GM12892 (cell line): ENCODE data around the gene ATP8A2.

ENCODE experiments used
- DNase-seq: peaks from one replicate; pipeline ENCODE4 v3.0.0; 2011; ENCODE audit not compliant: insufficient read length
- FAIRE-seq: peaks from 2 replicates; lab custom pipeline; 2011; peaks lifted over from hg19 to GRCh38; lab: Jason Lieb, UNC
- POLR2A ChIP-seq: IDR thresholded peaks from 2 replicates; pipeline ENCODE4 v1.6.1; 2011; ENCODE audit warnings: low read depth, low read length, control low read depth
- POLR2AphosphoS5 ChIP-seq: IDR thresholded peaks from 2 replicates; pipeline ENCODE4 v1.6.1; 2011; ENCODE audit warnings: low read depth, low read length, control low read depth
- TAF1 ChIP-seq: IDR thresholded peaks from 2 replicates; pipeline ENCODE4 v1.6.1; 2011; ENCODE audit warnings: low read depth, mild to moderate bottlenecking, control low read depth, low read length, borderline replicate concordance

The ATP8A2 gene

DNA sequence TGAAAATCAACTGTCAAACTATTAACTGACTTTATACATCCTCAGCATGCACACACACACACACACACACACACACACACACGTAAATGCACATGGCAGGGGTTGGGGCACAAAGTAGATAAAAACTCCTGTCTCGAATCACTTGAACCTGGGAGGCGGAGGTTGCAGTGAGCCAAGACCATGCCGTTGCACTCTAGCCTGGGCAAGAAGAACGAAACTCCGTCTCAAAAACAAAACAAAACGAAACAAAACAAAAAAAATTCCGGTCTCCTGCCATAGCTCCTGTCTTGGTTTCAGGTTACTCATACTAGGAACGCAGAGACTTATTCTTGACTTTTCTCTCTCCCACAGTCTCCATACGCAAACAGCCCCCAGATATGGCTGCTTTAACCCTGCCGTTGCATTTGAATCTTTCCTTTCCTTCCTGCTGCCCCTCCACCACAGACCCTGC, 531.1 kb downstream of the ATP8A2 start:
- no peak for TF ChIP-seq POLR2A
- TF ChIP-seq TAF1 = no peak
- no peak for TF ChIP-seq POLR2AphosphoS5
- DNase-seq = no peak
- peak; percentile 64 for FAIRE-seq

DNA sequence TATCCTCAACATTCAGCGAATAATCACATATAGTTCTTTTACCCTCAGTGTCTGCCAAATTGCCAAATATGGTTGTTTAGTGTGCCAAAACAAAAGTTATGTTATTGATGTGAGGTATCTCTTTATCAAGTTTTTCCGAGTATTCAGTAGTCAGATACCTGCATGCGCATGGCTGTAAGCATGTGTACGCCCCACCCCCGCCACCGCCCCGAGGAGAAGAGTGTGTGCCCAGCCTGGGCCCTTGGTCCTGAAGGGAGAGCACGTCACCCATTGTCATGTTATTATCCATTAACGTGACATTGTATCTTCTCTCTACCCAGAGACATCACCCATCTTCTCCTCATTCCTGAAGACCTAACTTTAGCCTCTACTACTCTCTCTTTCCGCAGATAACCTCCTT, 533.1 kb downstream of the ATP8A2 start:
- DNase-seq = no peak
- TF ChIP-seq POLR2AphosphoS5 (no peak), TAF1 (no peak), POLR2A (no peak)
- FAIRE-seq = no peak

DNA sequence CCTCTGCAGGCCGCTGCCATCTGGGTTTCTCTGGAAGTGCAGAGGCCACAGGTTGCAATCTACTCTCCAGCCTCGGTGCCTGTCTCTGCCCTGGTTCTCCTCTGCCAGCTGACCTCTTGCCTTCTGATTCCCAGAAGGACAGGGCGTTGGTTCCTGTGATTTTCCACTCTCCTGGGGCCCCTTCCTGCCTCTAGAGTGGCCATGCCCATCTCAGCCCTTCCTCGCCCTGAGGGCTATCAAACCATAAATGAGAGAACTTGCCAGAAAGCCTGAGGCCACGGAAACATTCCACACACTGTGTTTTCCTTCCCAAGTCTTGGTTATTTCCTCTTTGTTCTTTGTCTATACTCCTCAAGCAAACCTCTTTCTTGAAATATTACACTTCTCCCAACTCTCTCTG, 533.8 kb downstream of the ATP8A2 start:
- TF ChIP-seq POLR2A (no peak), POLR2AphosphoS5 (no peak), TAF1 (no peak)
- DNase-seq (no peak), FAIRE-seq (no peak)

GRCh38 chr13:25906191-25906661, 534.5 kb downstream of the ATP8A2 start:
- DNase-seq = no peak
- TF ChIP-seq POLR2AphosphoS5 (no peak), POLR2A (no peak), TAF1 (no peak)
- FAIRE-seq = no peak

DNA sequence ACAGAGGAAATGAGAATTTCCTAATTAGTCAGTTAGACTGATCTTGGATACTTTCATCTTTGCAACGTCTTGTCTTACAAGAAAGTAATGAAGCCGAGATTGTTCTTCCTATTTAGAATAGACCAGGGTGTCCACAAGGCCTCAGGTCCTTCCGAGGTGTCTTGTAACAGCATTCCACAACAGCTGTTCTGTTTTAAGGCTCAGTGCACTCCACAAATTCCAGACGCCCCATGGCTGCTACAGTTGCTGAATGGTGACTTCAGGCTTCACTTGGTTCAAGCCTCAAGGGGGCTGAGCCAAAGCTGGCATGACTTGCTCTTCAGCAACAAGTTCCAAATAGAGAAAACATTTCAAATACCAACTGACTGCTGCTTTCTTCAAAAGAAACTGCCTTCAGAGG, 536.6 kb downstream of the ATP8A2 start:
- FAIRE-seq = no peak
- no peak for DNase-seq
- no peak for TF ChIP-seq POLR2A
- no peak for TF ChIP-seq TAF1
- no peak for TF ChIP-seq POLR2AphosphoS5

DNA sequence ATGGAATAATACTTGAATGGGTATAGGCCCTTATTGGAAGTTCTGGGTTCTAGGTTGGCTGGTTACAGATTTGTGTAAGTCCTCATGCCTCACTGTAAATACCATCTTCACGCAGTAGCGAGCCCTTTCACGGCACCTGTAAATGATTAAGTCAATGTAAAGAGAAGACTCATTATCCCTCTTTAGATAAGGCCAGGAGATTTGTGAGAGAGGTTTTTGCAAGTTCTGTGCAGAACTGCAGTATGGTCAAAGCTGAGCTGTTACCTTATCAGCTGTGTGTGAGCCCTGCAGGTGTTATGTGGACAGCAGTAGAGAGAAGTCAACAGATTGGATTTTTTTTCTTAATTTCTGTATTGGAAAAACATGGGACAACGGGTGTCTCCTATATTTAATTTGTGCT, 538.5 kb downstream of the ATP8A2 start:
- FAIRE-seq (no peak), DNase-seq (no peak)
- TF ChIP-seq TAF1 (no peak), POLR2AphosphoS5 (no peak), POLR2A (no peak)

DNA sequence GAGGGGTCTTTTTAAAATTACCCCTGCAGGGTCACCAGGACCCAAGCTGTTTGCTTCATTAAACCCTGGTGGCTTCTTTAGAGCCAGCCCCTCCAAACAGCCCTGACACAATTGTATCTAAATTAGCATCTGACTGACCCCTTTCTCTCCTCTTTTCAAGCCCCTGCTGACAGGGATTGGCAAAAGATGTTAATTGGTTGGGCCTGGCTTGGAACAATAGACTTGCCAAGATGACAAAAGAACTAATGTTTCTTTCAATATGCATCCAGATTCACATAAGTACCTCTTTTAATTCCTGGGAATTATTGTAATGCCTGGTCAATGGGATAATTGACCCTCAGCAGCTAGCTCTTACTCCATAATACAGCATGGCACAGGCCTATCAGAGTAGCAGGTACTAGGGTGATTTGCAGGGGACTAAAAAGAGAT, 539.2 kb downstream of the ATP8A2 start:
- FAIRE-seq = no peak
- no peak for DNase-seq
- TF ChIP-seq POLR2AphosphoS5 (no peak), TAF1 (no peak), POLR2A (no peak)

- DNase-seq (no peak), FAIRE-seq (no peak)
- TF ChIP-seq POLR2A (no peak), TAF1 (no peak), POLR2AphosphoS5 (no peak)
Measured at GRCh38 chr13:25912961-25913360, 541.2 kb downstream of the ATP8A2 start.

GRCh38 chr13:25915840-25916518, 544.2 kb downstream of the ATP8A2 start:
- TF ChIP-seq TAF1 = no peak
- no peak for TF ChIP-seq POLR2A
- TF ChIP-seq POLR2AphosphoS5 = no peak
- DNase-seq (no peak), FAIRE-seq (no peak)

DNA sequence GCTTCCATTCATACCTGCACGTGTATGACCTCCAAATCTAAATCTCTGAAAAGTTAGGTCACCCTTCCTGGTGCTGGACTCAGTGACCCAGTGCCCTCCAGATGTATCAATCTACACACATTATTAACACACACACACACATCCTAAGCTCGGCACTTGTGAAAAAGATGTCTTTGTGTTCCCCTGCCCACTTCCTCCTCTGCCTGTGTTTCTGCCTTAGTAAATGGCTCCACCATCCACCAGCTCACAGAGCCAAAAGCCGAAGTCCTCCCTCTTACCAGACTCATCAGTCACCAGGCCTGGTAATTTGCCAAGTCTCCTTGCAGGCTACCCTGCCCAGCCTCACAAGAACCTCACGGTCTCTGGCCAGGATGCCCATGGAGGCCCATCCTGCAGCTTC, 548.5 kb downstream of the ATP8A2 start:
- TF ChIP-seq TAF1 (no peak), POLR2A (no peak), POLR2AphosphoS5 (no peak)
- DNase-seq = no peak
- no peak for FAIRE-seq

- TF ChIP-seq TAF1 = no peak
- TF ChIP-seq POLR2A = no peak
- TF ChIP-seq POLR2AphosphoS5 = no peak
- FAIRE-seq (no peak), DNase-seq (no peak)
Measured at GRCh38 chr13:25920931-25921330, 549.2 kb downstream of the ATP8A2 start.

DNA sequence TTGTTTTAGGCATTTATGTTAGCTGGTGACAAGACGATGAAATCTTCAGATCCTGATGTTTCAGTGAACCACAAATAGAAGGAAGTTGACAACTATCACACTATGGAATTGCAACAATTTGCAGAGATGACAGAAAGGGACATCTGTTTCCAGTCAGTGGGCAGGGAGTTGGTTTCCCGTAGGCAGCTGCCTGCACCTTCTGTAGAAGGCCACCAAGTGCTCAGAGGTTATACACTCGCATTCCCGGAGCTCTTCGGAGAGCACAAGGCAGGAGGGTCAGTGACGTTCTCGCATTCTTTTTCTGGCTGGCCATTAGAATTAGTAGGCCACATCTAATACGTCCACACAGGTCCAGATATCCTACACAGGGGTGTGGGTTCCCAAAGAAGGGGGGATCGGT, 550.6 kb downstream of the ATP8A2 start:
- TF ChIP-seq POLR2AphosphoS5 = no peak
- TF ChIP-seq TAF1 = no peak
- no peak for TF ChIP-seq POLR2A
- no peak for DNase-seq
- FAIRE-seq = no peak
